Ishikawa (cell line): ENCODE measurements around the gene ABCA2.
A peak's percentile ranks its signal among the peaks of the same experiment; 100 is the strongest.

Source experiments
- CEBPB ChIP-seq: IDR thresholded peaks from 2 replicates; pipeline ENCODE4 v1.6.1; 2012
- CREB1 ChIP-seq: IDR thresholded peaks from 2 replicates; pipeline ENCODE4 v1.6.1; 2012; ENCODE audit warnings: low read depth
- EGR1 ChIP-seq: IDR thresholded peaks from 2 replicates; pipeline ENCODE4 v1.6.1; 2012
- EP300 ChIP-seq: IDR thresholded peaks from 2 replicates; pipeline ENCODE4 v1.6.1; 2012; ENCODE audit warnings: borderline replicate concordance
- MAX ChIP-seq: IDR thresholded peaks from 2 replicates; pipeline ENCODE4 v1.6.1; 2012
- NFIC ChIP-seq: IDR thresholded peaks from 2 replicates; pipeline ENCODE4 v1.6.1; 2012
- TAF1 ChIP-seq: IDR thresholded peaks from 2 replicates; pipeline ENCODE4 v1.6.1; 2012; ENCODE audit warnings: low read depth, mild to moderate bottlenecking
- TCF12 ChIP-seq: IDR thresholded peaks from 2 replicates; pipeline ENCODE4 v1.6.1; 2012; ENCODE audit warnings: low read depth
- YY1 ChIP-seq: IDR thresholded peaks from 2 replicates; pipeline ENCODE4 v1.6.1; 2012; ENCODE audit warnings: low read depth
- TF ChIP-seq, protein P1 (sequence below): IDR thresholded peaks from 2 replicates; pipeline ENCODE4 v1.6.1; 2012; ENCODE audit warnings: low read depth, mild to moderate bottlenecking

DNA sequence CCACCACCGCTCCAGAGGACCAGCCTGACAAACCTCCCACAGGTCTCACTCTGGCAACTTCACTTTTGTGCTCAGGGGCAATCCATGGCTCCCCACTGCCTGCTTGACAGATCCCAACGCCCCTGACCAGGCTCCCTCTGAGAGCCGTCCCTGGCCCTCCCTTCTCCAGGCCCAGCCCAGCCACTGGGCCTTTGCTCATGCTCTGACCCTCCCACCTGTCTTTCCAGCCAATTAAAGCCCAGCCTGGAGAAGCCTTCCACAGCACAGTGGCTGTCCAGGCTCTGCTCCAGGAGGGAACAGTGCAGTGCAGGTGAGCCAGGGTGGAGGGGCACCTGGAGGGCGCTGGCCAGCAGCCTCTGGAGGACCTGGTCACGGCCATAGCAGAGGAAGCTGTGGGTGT, 22.5 kb upstream of the ABCA2 start:
- TF ChIP-seq EP300 (no peak), TCF12 (no peak), NFIC (no peak), MAX (no peak), CEBPB (no peak), YY1 (no peak), CREB1 (no peak), EGR1 (no peak), TAF1 (no peak)
- TF ChIP-seq, protein P1, sequence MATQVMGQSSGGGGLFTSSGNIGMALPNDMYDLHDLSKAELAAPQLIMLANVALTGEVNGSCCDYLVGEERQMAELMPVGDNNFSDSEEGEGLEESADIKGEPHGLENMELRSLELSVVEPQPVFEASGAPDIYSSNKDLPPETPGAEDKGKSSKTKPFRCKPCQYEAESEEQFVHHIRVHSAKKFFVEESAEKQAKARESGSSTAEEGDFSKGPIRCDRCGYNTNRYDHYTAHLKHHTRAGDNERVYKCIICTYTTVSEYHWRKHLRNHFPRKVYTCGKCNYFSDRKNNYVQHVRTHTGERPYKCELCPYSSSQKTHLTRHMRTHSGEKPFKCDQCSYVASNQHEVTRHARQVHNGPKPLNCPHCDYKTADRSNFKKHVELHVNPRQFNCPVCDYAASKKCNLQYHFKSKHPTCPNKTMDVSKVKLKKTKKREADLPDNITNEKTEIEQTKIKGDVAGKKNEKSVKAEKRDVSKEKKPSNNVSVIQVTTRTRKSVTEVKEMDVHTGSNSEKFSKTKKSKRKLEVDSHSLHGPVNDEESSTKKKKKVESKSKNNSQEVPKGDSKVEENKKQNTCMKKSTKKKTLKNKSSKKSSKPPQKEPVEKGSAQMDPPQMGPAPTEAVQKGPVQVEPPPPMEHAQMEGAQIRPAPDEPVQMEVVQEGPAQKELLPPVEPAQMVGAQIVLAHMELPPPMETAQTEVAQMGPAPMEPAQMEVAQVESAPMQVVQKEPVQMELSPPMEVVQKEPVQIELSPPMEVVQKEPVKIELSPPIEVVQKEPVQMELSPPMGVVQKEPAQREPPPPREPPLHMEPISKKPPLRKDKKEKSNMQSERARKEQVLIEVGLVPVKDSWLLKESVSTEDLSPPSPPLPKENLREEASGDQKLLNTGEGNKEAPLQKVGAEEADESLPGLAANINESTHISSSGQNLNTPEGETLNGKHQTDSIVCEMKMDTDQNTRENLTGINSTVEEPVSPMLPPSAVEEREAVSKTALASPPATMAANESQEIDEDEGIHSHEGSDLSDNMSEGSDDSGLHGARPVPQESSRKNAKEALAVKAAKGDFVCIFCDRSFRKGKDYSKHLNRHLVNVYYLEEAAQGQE = peak; percentile 59
